Keratinocyte (primary cell): ENCODE measurements around the gene MMP24. TPM values are rescaled to one million over a fixed set of nuclear protein-coding genes. Genes with fewer than 3 reads are reported as not detected.

Source experiments
- DNase-seq: peaks from one replicate; pipeline ENCODE4 v3.0.0-alpha.2; 2011; ENCODE audit warnings: low read depth, missing footprints, low spot score
- FAIRE-seq: peaks from 2 replicates; lab custom pipeline; 2011; peaks lifted over from hg19 to GRCh38; lab: Jason Lieb, UNC
- H2AFZ ChIP-seq: 2 replicates; pipeline ENCODE4 v1.6.0; 2012; ENCODE audit warnings: low read length, control low read depth, inconsistent platforms; ENCODE audit not compliant: control insufficient read depth
- H3K27ac ChIP-seq: 2 replicates; pipeline ENCODE4 v1.5.1; 2011; ENCODE audit warnings: low read length; ENCODE audit not compliant: control insufficient read depth, insufficient read depth
- H3K27me3 ChIP-seq: 3 replicates; pipeline ENCODE4 v1.6.0; 2011; ENCODE audit warnings: low read length; ENCODE audit not compliant: control insufficient read depth, insufficient read depth; ENCODE audit errors: extremely low read depth
- H3K36me3 ChIP-seq, 2 experiments: 2 replicates in 1 of 2; 3 replicates in 1 of 2; pipeline ENCODE4 v1.5.1; 2011; ENCODE audit warnings: low read length in 2 of 2, mild to moderate bottlenecking in 1 of 2; ENCODE audit not compliant: control insufficient read depth in 2 of 2, insufficient read depth in 2 of 2; ENCODE audit errors: extremely low read depth in 1 of 2
- H3K4me1 ChIP-seq: 3 replicates; pipeline ENCODE4 v1.5.1; 2011; ENCODE audit warnings: low read length; ENCODE audit not compliant: control insufficient read depth, insufficient read depth; ENCODE audit errors: extremely low read depth
- H3K4me2 ChIP-seq: 3 replicates; pipeline ENCODE4 v1.6.0; 2011; ENCODE audit warnings: low read depth, low read length; ENCODE audit not compliant: control insufficient read depth, insufficient read depth; ENCODE audit errors: extremely low read depth
- H3K4me3 ChIP-seq, 3 experiments: fragments of 200-600 bp in 1 of 3; sonication (generic) in 1 of 3; 2 replicates in 2 of 3; 3 replicates in 1 of 3; pipeline ENCODE4 v1.5.1; 2011 to 2016; ENCODE audit warnings: low read length in 3 of 3, mild to moderate bottlenecking in 3 of 3, control low read depth in 2 of 3, inconsistent platforms in 1 of 3, low read depth in 1 of 3, mixed read lengths in 1 of 3, mixed run types in 1 of 3, moderate library complexity in 1 of 3; ENCODE audit not compliant: control insufficient read depth in 2 of 3, insufficient read depth in 2 of 3; ENCODE audit errors: extremely low read depth in 1 of 3
- H3K79me2 ChIP-seq: 2 replicates; pipeline ENCODE4 v1.6.0; 2012; ENCODE audit warnings: low read length; ENCODE audit not compliant: control insufficient read depth, insufficient read depth
- H3K9ac ChIP-seq: 3 replicates; pipeline ENCODE4 v1.6.0; 2011; ENCODE audit warnings: low read length; ENCODE audit not compliant: control insufficient read depth, insufficient read depth; ENCODE audit errors: extremely low read depth
- H3K9me1 ChIP-seq: 3 replicates; pipeline ENCODE4 v1.6.0; 2011; ENCODE audit warnings: low read length; ENCODE audit not compliant: control insufficient read depth, insufficient read depth; ENCODE audit errors: extremely low read depth
- H3K9me3 ChIP-seq: 2 replicates; pipeline ENCODE4 v1.5.1; 2012; ENCODE audit warnings: low read depth, low read length; ENCODE audit not compliant: control insufficient read depth
- H4K20me1 ChIP-seq: 3 replicates; pipeline ENCODE4 v1.6.0; 2011; ENCODE audit warnings: low read length; ENCODE audit not compliant: control insufficient read depth, insufficient read depth; ENCODE audit errors: extremely low read depth
- CTCF ChIP-seq, 3 experiments: IDR thresholded peaks in 1 of 3; conservative IDR thresholded peaks in 1 of 3; optimal IDR thresholded peaks in 1 of 3; 2 replicates in 2 of 3; 3 replicates in 1 of 3; pipeline versions ENCODE3 to v1.5.1; 2011; ENCODE audit warnings: low read length in 3 of 3, mild to moderate bottlenecking in 3 of 3, moderate library complexity in 2 of 3, control low read depth in 1 of 3, inconsistent platforms in 1 of 3; ENCODE audit not compliant: insufficient read depth in 2 of 3; ENCODE audit errors: extremely low read depth in 1 of 3
- EZH2 ChIP-seq: IDR thresholded peaks from one replicate; pipeline ENCODE4 v1.6.1; 2012; ENCODE audit warnings: inconsistent platforms, mild to moderate bottlenecking, low read length, moderate library complexity
- dilution Hi-C: fragments of 300-500 bp; cut with MboI; formaldehyde crosslinking; loops from one replicate; pipeline ENCODE4 v1.7.0; 2020; ENCODE audit warnings: low sequenced_read_pairs; ENCODE audit not compliant: extremely low pct_ligation_motif_present
- polyA plus RNA-seq, 5 experiments: library from polyadenylated mRNA; depleted of rRNA in 3 of 5; stranded (reverse) in 3 of 5; stranded (forward) in 1 of 5; unstranded in 1 of 5; fragments of >200 nt; gene quantifications; 1 replicate in 1 of 5; 2 replicates in 3 of 5; 3 replicates in 1 of 5; pipeline versions ENCODE4 v1.2.1 to v1.2.3, GENCODE V29; 2011 to 2012; ENCODE audit warnings: missing spikeins in 2 of 5, low read depth in 1 of 5, low replicate concordance in 1 of 5

Gene MMP24
- polyA plus RNA-seq, 1 donor (not counting 4 experiments of a cell fraction or from before 2014, with no cell fraction given): not detected

- no peak for DNase-seq
These were observed 9.9 kb upstream of the MMP24 start for GRCh38 chr20:35216541-35216940.

GRCh38 chr20:35223941-35224340, 2.5 kb upstream of the MMP24 start:
- DNase-seq: no peak
- H3K27me3 ChIP-seq: peaks cover 29% of the 10 kb centered on the region
- no peak overlapping the region for H3K4me2 ChIP-seq
- TF ChIP-seq CTCF (optimal IDR thresholded peaks at IDR 0.05 in 1 of 3, IDR thresholded peaks at IDR 0.05 in 1 of 3, conservative IDR thresholded peaks at IDR 0.05 in 1 of 3; ENCODE audit: extremely low read depth in 1 of 3, insufficient read depth in 2 of 3, low read length in 3 of 3) (no peak), EZH2 (no peak)
- no peak overlapping the region for H3K9ac ChIP-seq
- no peak overlapping the region for H3K27ac ChIP-seq
- no peak overlapping the region for H2AFZ ChIP-seq
- H3K9me1 ChIP-seq: no peaks in the 10 kb centered on the region
- no peaks in the 10 kb centered on the region for H3K4me1 ChIP-seq
- dilution Hi-C loops: no loop called here
- no peaks in the 10 kb centered on the region for H3K9me3 ChIP-seq
- no peaks in the 10 kb centered on the region for H3K36me3 ChIP-seq
- H3K4me3 ChIP-seq: no peak overlapping the region
- H3K79me2 ChIP-seq: no peaks in the 10 kb centered on the region
- H4K20me1 ChIP-seq: no peaks in the 10 kb centered on the region
- no peak for FAIRE-seq

More at GRCh38 chr20:35216541-35216940, 9.9 kb upstream of the MMP24 start:
- no peak for FAIRE-seq
- Histone ChIP-seq H3K36me3 (no peaks in the 10 kb centered on the region), H3K4me1 (peaks cover 11% of the 10 kb centered on the region), H2AFZ (no peak overlapping the region), H3K4me3 (no peak overlapping the region), H3K27me3 (peaks cover 7% of the 10 kb centered on the region), H3K9me3 (no peaks in the 10 kb centered on the region), H4K20me1 (no peaks in the 10 kb centered on the region), H3K9ac (no peak overlapping the region), H3K79me2 (no peaks in the 10 kb centered on the region), H3K4me2 (no peak overlapping the region), H3K9me1 (no peaks in the 10 kb centered on the region), H3K27ac (no peak overlapping the region)
- TF ChIP-seq EZH2: no peak
- no peak for TF ChIP-seq CTCF (optimal IDR thresholded peaks at IDR 0.05 in 1 of 3, IDR thresholded peaks at IDR 0.05 in 1 of 3, conservative IDR thresholded peaks at IDR 0.05 in 1 of 3; ENCODE audit: extremely low read depth in 1 of 3, insufficient read depth in 2 of 3, low read length in 3 of 3)
- dilution Hi-C loops: no loop called here
